H1 (cell line): ENCODE results near the gene NTN5. TPM values are rescaled to one million over a fixed set of nuclear protein-coding genes. Genes with fewer than 3 reads are reported as not detected.

Experiments
- CBX5 ChIP-seq: fragments of 300-800, 300-1000 bp; sonication (generic); IDR thresholded peaks from 2 replicates; pipeline ENCODE4 v1.7.1; 2016; ENCODE audit warnings: antibody characterized with exemption, low read length, low read depth
- CEBPB ChIP-seq: IDR thresholded peaks from 2 replicates; pipeline ENCODE4 v1.6.1; 2012; ENCODE audit warnings: low read depth, low read length
- GTF2F1 ChIP-seq: IDR thresholded peaks from 2 replicates; pipeline ENCODE4 v1.6.1; 2012; ENCODE audit warnings: low read depth, low read length, improper control_type of control experiment, borderline replicate concordance
- KDM5A ChIP-seq: fragments of 200-600 bp; IDR thresholded peaks from 2 replicates; pipeline ENCODE4 v1.7.1; 2012; ENCODE audit warnings: mild to moderate bottlenecking, low read length, inconsistent platforms, mixed read lengths
- SIX5 ChIP-seq: IDR thresholded peaks from 2 replicates; pipeline ENCODE4 v1.6.1; 2011; ENCODE audit warnings: mild to moderate bottlenecking, low read depth, low read length
- SP2 ChIP-seq: IDR thresholded peaks from 2 replicates; pipeline ENCODE4 v1.6.1; 2012; ENCODE audit warnings: mild to moderate bottlenecking, low read length, inconsistent platforms
- polyA plus RNA-seq, 7 experiments: library from polyadenylated mRNA; depleted of rRNA in 3 of 7; stranded (reverse) in 5 of 7; unstranded in 2 of 7; fragments of >200 nt in 5 of 7; fragments of 200-250 nt in 2 of 7; gene quantifications; 1 replicate in 5 of 7; 2 replicates in 1 of 7; 4 replicates in 1 of 7; pipeline versions ENCODE4 v1.2.1 to v1.2.3, GENCODE V29; 2011 to 2013; ENCODE audit warnings: missing spikeins in 2 of 7, mixed read lengths in 2 of 7
- total RNA-seq: library from RNA; stranded (reverse); fragmentation: NEBNext Ultra II Directional; extraction: Animal tissue kit (Norgen Biotek cat#: 25700); gene quantifications from 2 replicates; pipeline ENCODE4 v1.2.1, GENCODE V29; 2021
- TF ChIP-seq, protein P1 (sequence below): fragments of 300-600 bp; sonication (generic); IDR thresholded peaks from 2 replicates; pipeline ENCODE4 v1.7.1; 2012; ENCODE audit warnings: low read length, moderate library complexity, mild to moderate bottlenecking, inconsistent platforms; ENCODE audit not compliant: insufficient replicate concordance
- TF ChIP-seq, protein P2 (sequence below): IDR thresholded peaks from 2 replicates; pipeline ENCODE4 v1.6.1; 2012; ENCODE audit warnings: low read length, inconsistent platforms

NTN5 gene
- total and polyA plus RNA-seq, 2 of the 8 experiments (the other 6 are each of a cell fraction or from before 2014, with no cell fraction given), result 0.47 to 0.85 TPM

- TF ChIP-seq, protein P1, sequence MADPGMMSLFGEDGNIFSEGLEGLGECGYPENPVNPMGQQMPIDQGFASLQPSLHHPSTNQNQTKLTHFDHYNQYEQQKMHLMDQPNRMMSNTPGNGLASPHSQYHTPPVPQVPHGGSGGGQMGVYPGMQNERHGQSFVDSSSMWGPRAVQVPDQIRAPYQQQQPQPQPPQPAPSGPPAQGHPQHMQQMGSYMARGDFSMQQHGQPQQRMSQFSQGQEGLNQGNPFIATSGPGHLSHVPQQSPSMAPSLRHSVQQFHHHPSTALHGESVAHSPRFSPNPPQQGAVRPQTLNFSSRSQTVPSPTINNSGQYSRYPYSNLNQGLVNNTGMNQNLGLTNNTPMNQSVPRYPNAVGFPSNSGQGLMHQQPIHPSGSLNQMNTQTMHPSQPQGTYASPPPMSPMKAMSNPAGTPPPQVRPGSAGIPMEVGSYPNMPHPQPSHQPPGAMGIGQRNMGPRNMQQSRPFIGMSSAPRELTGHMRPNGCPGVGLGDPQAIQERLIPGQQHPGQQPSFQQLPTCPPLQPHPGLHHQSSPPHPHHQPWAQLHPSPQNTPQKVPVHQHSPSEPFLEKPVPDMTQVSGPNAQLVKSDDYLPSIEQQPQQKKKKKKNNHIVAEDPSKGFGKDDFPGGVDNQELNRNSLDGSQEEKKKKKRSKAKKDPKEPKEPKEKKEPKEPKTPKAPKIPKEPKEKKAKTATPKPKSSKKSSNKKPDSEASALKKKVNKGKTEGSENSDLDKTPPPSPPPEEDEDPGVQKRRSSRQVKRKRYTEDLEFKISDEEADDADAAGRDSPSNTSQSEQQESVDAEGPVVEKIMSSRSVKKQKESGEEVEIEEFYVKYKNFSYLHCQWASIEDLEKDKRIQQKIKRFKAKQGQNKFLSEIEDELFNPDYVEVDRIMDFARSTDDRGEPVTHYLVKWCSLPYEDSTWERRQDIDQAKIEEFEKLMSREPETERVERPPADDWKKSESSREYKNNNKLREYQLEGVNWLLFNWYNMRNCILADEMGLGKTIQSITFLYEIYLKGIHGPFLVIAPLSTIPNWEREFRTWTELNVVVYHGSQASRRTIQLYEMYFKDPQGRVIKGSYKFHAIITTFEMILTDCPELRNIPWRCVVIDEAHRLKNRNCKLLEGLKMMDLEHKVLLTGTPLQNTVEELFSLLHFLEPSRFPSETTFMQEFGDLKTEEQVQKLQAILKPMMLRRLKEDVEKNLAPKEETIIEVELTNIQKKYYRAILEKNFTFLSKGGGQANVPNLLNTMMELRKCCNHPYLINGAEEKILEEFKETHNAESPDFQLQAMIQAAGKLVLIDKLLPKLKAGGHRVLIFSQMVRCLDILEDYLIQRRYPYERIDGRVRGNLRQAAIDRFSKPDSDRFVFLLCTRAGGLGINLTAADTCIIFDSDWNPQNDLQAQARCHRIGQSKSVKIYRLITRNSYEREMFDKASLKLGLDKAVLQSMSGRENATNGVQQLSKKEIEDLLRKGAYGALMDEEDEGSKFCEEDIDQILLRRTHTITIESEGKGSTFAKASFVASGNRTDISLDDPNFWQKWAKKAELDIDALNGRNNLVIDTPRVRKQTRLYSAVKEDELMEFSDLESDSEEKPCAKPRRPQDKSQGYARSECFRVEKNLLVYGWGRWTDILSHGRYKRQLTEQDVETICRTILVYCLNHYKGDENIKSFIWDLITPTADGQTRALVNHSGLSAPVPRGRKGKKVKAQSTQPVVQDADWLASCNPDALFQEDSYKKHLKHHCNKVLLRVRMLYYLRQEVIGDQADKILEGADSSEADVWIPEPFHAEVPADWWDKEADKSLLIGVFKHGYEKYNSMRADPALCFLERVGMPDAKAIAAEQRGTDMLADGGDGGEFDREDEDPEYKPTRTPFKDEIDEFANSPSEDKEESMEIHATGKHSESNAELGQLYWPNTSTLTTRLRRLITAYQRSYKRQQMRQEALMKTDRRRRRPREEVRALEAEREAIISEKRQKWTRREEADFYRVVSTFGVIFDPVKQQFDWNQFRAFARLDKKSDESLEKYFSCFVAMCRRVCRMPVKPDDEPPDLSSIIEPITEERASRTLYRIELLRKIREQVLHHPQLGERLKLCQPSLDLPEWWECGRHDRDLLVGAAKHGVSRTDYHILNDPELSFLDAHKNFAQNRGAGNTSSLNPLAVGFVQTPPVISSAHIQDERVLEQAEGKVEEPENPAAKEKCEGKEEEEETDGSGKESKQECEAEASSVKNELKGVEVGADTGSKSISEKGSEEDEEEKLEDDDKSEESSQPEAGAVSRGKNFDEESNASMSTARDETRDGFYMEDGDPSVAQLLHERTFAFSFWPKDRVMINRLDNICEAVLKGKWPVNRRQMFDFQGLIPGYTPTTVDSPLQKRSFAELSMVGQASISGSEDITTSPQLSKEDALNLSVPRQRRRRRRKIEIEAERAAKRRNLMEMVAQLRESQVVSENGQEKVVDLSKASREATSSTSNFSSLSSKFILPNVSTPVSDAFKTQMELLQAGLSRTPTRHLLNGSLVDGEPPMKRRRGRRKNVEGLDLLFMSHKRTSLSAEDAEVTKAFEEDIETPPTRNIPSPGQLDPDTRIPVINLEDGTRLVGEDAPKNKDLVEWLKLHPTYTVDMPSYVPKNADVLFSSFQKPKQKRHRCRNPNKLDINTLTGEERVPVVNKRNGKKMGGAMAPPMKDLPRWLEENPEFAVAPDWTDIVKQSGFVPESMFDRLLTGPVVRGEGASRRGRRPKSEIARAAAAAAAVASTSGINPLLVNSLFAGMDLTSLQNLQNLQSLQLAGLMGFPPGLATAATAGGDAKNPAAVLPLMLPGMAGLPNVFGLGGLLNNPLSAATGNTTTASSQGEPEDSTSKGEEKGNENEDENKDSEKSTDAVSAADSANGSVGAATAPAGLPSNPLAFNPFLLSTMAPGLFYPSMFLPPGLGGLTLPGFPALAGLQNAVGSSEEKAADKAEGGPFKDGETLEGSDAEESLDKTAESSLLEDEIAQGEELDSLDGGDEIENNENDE, result no peak
- TF ChIP-seq, protein P2, sequence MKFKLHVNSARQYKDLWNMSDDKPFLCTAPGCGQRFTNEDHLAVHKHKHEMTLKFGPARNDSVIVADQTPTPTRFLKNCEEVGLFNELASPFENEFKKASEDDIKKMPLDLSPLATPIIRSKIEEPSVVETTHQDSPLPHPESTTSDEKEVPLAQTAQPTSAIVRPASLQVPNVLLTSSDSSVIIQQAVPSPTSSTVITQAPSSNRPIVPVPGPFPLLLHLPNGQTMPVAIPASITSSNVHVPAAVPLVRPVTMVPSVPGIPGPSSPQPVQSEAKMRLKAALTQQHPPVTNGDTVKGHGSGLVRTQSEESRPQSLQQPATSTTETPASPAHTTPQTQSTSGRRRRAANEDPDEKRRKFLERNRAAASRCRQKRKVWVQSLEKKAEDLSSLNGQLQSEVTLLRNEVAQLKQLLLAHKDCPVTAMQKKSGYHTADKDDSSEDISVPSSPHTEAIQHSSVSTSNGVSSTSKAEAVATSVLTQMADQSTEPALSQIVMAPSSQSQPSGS, result no peak
- TF ChIP-seq SIX5 (no peak), KDM5A (no peak), CEBPB (no peak), CBX5 (no peak), SP2 (no peak), GTF2F1 (no peak)
These were observed 46.7 kb upstream of the NTN5 start, which contains the start of gene MAMSTR (continued) for GRCh38 chr19:48719263-48720171.
